NB4 (cell line): ENCODE data around the gene GPR146.

Experiments used
- MYC ChIP-seq: IDR thresholded peaks from 2 replicates; pipeline ENCODE4 v1.6.1; 2011; ENCODE audit warnings: low read depth, low read length
- POLR2A ChIP-seq: IDR thresholded peaks from 2 replicates; pipeline ENCODE4 v1.6.1; 2011; ENCODE audit warnings: mild to moderate bottlenecking; ENCODE audit not compliant: insufficient read length; ENCODE audit errors: extremely low read depth
- TF ChIP-seq, protein P1 (sequence below): IDR thresholded peaks from one replicate; pipeline ENCODE4 v1.5.1; 2012; ENCODE audit warnings: low read depth, low read length
- TF ChIP-seq, protein P2 (sequence below): IDR thresholded peaks from 2 replicates; pipeline ENCODE4 v1.6.1; 2011; ENCODE audit warnings: low read depth, low read length

DNA sequence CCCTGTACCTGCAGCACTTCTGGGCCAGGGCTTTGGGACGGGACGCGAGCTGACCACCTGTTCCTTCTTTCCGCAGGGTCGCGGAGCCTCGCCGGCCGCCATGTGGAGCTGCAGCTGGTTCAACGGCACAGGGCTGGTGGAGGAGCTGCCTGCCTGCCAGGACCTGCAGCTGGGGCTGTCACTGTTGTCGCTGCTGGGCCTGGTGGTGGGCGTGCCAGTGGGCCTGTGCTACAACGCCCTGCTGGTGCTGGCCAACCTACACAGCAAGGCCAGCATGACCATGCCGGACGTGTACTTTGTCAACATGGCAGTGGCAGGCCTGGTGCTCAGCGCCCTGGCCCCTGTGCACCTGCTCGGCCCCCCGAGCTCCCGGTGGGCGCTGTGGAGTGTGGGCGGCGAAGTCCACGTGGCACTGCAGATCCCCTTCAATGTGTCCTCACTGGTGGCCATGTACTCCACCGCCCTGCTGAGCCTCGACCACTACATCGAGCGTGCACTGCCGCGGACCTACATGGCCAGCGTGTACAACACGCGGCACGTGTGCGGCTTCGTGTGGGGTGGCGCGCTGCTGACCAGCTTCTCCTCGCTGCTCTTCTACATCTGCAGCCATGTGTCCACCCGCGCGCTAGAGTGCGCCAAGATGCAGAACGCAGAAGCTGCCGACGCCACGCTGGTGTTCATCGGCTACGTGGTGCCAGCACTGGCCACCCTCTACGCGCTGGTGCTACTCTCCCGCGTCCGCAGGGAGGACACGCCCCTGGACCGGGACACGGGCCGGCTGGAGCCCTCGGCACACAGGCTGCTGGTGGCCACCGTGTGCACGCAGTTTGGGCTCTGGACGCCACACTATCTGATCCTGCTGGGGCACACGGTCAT is 13.3 kb downstream of the GPR146 start:
- TF ChIP-seq, protein P1, sequence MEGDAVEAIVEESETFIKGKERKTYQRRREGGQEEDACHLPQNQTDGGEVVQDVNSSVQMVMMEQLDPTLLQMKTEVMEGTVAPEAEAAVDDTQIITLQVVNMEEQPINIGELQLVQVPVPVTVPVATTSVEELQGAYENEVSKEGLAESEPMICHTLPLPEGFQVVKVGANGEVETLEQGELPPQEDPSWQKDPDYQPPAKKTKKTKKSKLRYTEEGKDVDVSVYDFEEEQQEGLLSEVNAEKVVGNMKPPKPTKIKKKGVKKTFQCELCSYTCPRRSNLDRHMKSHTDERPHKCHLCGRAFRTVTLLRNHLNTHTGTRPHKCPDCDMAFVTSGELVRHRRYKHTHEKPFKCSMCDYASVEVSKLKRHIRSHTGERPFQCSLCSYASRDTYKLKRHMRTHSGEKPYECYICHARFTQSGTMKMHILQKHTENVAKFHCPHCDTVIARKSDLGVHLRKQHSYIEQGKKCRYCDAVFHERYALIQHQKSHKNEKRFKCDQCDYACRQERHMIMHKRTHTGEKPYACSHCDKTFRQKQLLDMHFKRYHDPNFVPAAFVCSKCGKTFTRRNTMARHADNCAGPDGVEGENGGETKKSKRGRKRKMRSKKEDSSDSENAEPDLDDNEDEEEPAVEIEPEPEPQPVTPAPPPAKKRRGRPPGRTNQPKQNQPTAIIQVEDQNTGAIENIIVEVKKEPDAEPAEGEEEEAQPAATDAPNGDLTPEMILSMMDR, result no peak
- TF ChIP-seq POLR2A, result no peak
- TF ChIP-seq, protein P2, sequence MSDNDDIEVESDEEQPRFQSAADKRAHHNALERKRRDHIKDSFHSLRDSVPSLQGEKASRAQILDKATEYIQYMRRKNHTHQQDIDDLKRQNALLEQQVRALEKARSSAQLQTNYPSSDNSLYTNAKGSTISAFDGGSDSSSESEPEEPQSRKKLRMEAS, result no peak
- no peak for TF ChIP-seq MYC
